ENCODE data around the gene AHCYL1. TPM values are rescaled to one million over a fixed set of nuclear protein-coding genes. Genes with fewer than 3 reads are reported as not detected.

Gene AHCYL1
- total and polyA plus RNA-seq, 3 experiments from 2014 or later = 46.6 to 59.9 (median 56.9) TPM

GRCh38 chr1:109977225-109977624, 7.3 kb upstream of the AHCYL1 start:
- Mint-ChIP-seq H3K4me1 (no peaks in the 10 kb centered on the region), H3K36me3 (peaks cover 0 to 3% (median 1%) of the 10 kb centered on the region in 3 donors), H3K4me3 (no peak overlapping the region), H3K9me3 (no peaks in the 10 kb centered on the region), H3K27ac (peak overlapping the region in 2 of 8 donors; percentile 58 to 81), H3K27me3 (peaks cover 11 to 13% of the 10 kb centered on the region in 2 donors)
- DNase-seq = no peak
- no peak overlapping the region for H3K4me3 ChIP-seq (ENCODE audit: low read length)
- CTCF ChIA-PET = interaction anchor here (1.4 to 13.3 kb wide), 2 partner anchors 195 to 444 kb away, joined by 3 to 520 read pairs; no protein-coding TSS in a partner anchor
- no peak overlapping the region for H3K27ac ChIP-seq (ENCODE audit: low read depth, low read length)
- H3K36me3 ChIP-seq (ENCODE audit: insufficient read depth, low read length) = no peaks in the 10 kb centered on the region
- POLR2A ChIA-PET = no interaction called here
- peaks cover 4% of the 10 kb centered on the region for H3K27me3 ChIP-seq (ENCODE audit: insufficient read depth, low read length, poor library complexity, severe bottlenecking)
- H3K4me1 ChIP-seq (ENCODE audit: insufficient read depth, low read length) = no peaks in the 10 kb centered on the region
- H3K9me3 ChIP-seq (ENCODE audit: low read length) = no peaks in the 10 kb centered on the region

GRCh38 chr1:109977657-109978378, 6.7 kb upstream of the AHCYL1 start:
- CTCF ChIA-PET = interaction anchor here (1.4 to 13.3 kb wide), 2 partner anchors 196 to 445 kb away, joined by 3 to 520 read pairs; no protein-coding TSS in a partner anchor
- peaks cover 0 to 3% (median 1%) of the 10 kb centered on the region in 3 donors for H3K36me3 Mint-ChIP-seq
- Histone ChIP-seq H3K4me1 (ENCODE audit: insufficient read depth, low read length) (no peaks in the 10 kb centered on the region), H3K9me3 (ENCODE audit: low read length) (no peaks in the 10 kb centered on the region), H3K27me3 (ENCODE audit: insufficient read depth, low read length, poor library complexity, severe bottlenecking) (peaks cover 4% of the 10 kb centered on the region), H3K27ac (ENCODE audit: low read depth, low read length) (no peak overlapping the region), H3K36me3 (ENCODE audit: insufficient read depth, low read length) (no peaks in the 10 kb centered on the region), H3K4me3 (ENCODE audit: low read length) (no peak overlapping the region)
- H3K27me3 Mint-ChIP-seq = peaks cover 11 to 13% of the 10 kb centered on the region in 2 donors
- POLR2A ChIA-PET = no interaction called here
- DNase-seq = no peak
- H3K9me3 Mint-ChIP-seq = no peaks in the 10 kb centered on the region
- no peaks in the 10 kb centered on the region for H3K4me1 Mint-ChIP-seq
- H3K4me3 Mint-ChIP-seq = peak overlapping the region in 1 of 7 donors; percentile 63
- no peak overlapping the region for H3K27ac Mint-ChIP-seq

GRCh38 chr1:109978761-109979488, 5.6 kb upstream of the AHCYL1 start:
- POLR2A ChIA-PET = no interaction called here
- Mint-ChIP-seq H3K27ac (peak overlapping the region in 1 of 8 donors; percentile 56), H3K4me1 (no peaks in the 10 kb centered on the region)

GRCh38 chr1:109979489-109980091, 5.0 kb upstream of the AHCYL1 start:
- Histone ChIP-seq H3K9me3 (ENCODE audit: low read length) (no peaks in the 10 kb centered on the region), H3K27ac (ENCODE audit: low read depth, low read length) (peak overlapping the region; percentile 2), H3K36me3 (ENCODE audit: insufficient read depth, low read length) (no peaks in the 10 kb centered on the region), H3K4me3 (ENCODE audit: low read length) (no peak overlapping the region), H3K4me1 (ENCODE audit: insufficient read depth, low read length) (peaks cover 5% of the 10 kb centered on the region), H3K27me3 (ENCODE audit: insufficient read depth, low read length, poor library complexity, severe bottlenecking) (peaks cover 4% of the 10 kb centered on the region)
- H3K36me3 Mint-ChIP-seq = peaks cover under 1 to 3% (median 1%) of the 10 kb centered on the region in 3 donors
- H3K4me3 Mint-ChIP-seq = no peak overlapping the region
- ChIA-PET POLR2A (no interaction called here), CTCF (interaction anchor here (0.7 to 13.3 kb wide), 3 partner anchors 198 to 434 kb away, joined by 3 to 520 read pairs (median 8); no protein-coding TSS in a partner anchor)
- no peaks in the 10 kb centered on the region for H3K9me3 Mint-ChIP-seq
- no peak for DNase-seq
- H3K27ac Mint-ChIP-seq = peak overlapping the region in 2 of 8 donors; percentile 23 to 47
- H3K27me3 Mint-ChIP-seq = peaks cover 6 to 13% of the 10 kb centered on the region in 2 donors
- H3K4me1 Mint-ChIP-seq = peaks cover 0 to 4% (median 4%) of the 10 kb centered on the region in 3 donors

More at GRCh38 chr1:109978761-109979488, 5.6 kb upstream of the AHCYL1 start:
- peaks cover under 1% of the 10 kb centered on the region for H3K4me1 ChIP-seq (ENCODE audit: insufficient read depth, low read length)
- no peaks in the 10 kb centered on the region for H3K36me3 ChIP-seq (ENCODE audit: insufficient read depth, low read length)
- Mint-ChIP-seq H3K36me3 (peaks cover 0 to 3% (median 1%) of the 10 kb centered on the region in 3 donors), H3K4me3 (no peak overlapping the region), H3K9me3 (no peaks in the 10 kb centered on the region), H3K27me3 (peaks cover 11 to 13% of the 10 kb centered on the region in 2 donors)
- DNase-seq = no peak
- peak overlapping the region; percentile 2 for H3K27ac ChIP-seq (ENCODE audit: low read depth, low read length)
- H3K4me3 ChIP-seq (ENCODE audit: low read length) = no peak overlapping the region
- CTCF ChIA-PET = interaction anchor here (0.7 to 13.3 kb wide), 3 partner anchors 197 to 433 kb away, joined by 3 to 520 read pairs (median 8); no protein-coding TSS in a partner anchor
- no peaks in the 10 kb centered on the region for H3K9me3 ChIP-seq (ENCODE audit: low read length)
- H3K27me3 ChIP-seq (ENCODE audit: insufficient read depth, low read length, poor library complexity, severe bottlenecking) = peaks cover 4% of the 10 kb centered on the region

- Histone ChIP-seq H3K4me1 (ENCODE audit: insufficient read depth, low read length) (peaks cover 8% of the 10 kb centered on the region), H3K36me3 (ENCODE audit: insufficient read depth, low read length) (no peaks in the 10 kb centered on the region), H3K4me3 (ENCODE audit: low read length) (no peak overlapping the region), H3K9me3 (ENCODE audit: low read length) (no peaks in the 10 kb centered on the region), H3K27ac (ENCODE audit: low read depth, low read length) (no peak overlapping the region), H3K27me3 (ENCODE audit: insufficient read depth, low read length, poor library complexity, severe bottlenecking) (peaks cover 4% of the 10 kb centered on the region)
- peaks cover 3 to 10% (median 8%) of the 10 kb centered on the region in 3 donors for H3K4me1 Mint-ChIP-seq
- ChIA-PET CTCF (interaction anchor here (1.9 to 13.3 kb wide), 2 partner anchors 198 to 340 kb away, joined by 8 to 520 read pairs; no protein-coding TSS in a partner anchor), POLR2A (no interaction called here)
- DNase-seq = no peak
- H3K36me3 Mint-ChIP-seq = peaks cover 1 to 5% (median 3%) of the 10 kb centered on the region in 3 donors
- H3K4me3 Mint-ChIP-seq = no peak overlapping the region
- H3K27ac Mint-ChIP-seq = no peak overlapping the region
- H3K9me3 Mint-ChIP-seq = no peaks in the 10 kb centered on the region
- H3K27me3 Mint-ChIP-seq = peaks cover 6 to 13% of the 10 kb centered on the region in 2 donors
Measured at GRCh38 chr1:109980324-109981003, 4.1 kb upstream of the AHCYL1 start.

- Histone ChIP-seq H3K27me3 (ENCODE audit: insufficient read depth, low read length, poor library complexity, severe bottlenecking) (peaks cover 1% of the 10 kb centered on the region), H3K9me3 (ENCODE audit: low read length) (no peaks in the 10 kb centered on the region), H3K4me3 (ENCODE audit: low read length) (no peak overlapping the region), H3K27ac (ENCODE audit: low read depth, low read length) (no peak overlapping the region), H3K36me3 (ENCODE audit: insufficient read depth, low read length) (no peaks in the 10 kb centered on the region), H3K4me1 (ENCODE audit: insufficient read depth, low read length) (peaks cover 14% of the 10 kb centered on the region)
- no peak for DNase-seq
- Mint-ChIP-seq H3K27me3 (peaks cover 6 to 13% of the 10 kb centered on the region in 2 donors), H3K36me3 (peaks cover 1 to 6% (median 3%) of the 10 kb centered on the region in 3 donors), H3K27ac (peak overlapping the region in 1 of 8 donors; percentile 47), H3K4me3 (no peak overlapping the region), H3K4me1 (peaks cover 8 to 15% (median 14%) of the 10 kb centered on the region in 3 donors), H3K9me3 (no peaks in the 10 kb centered on the region)
- ChIA-PET CTCF (interaction anchor here (5.3 to 13.3 kb wide), 2 partner anchors 199 to 343 kb away, joined by 90 to 520 read pairs; no protein-coding TSS in a partner anchor), POLR2A (no interaction called here)
Measured at GRCh38 chr1:109981004-109981335, 3.6 kb upstream of the AHCYL1 start.
